IMR-90 (cell line): ENCODE results near the gene CCL28. TPM values are rescaled to one million over a fixed set of nuclear protein-coding genes. Genes with fewer than 3 reads are reported as not detected.

ENCODE experiments used
- ATAC-seq: fragments of 200-7000 bp; cut with Tn5 transposase; 2 replicates; pipeline ENCODE4 v1.9.1; 2020; ENCODE audit warnings: low read depth, mild to moderate bottlenecking, moderate library complexity
- BruUV-seq: library from RNA; stranded (reverse); fragments of 400-500 nt; replicated peaks from 2 replicates; lab custom pipeline; 2021; lab: Mats Ljungman, UMichigan
- CTCF ChIA-PET: fragments of 300-600 bp; formaldehyde crosslinking; extraction: SDS; loops from one replicate; lab custom pipeline; 2021; ENCODE audit warnings: antibody characterized with exemption; lab: Yijun Ruan, JAX
- POLR2A ChIA-PET: fragments of 300-600 bp; sonication (Branson Sonifier 250); formaldehyde crosslinking; loops from one replicate; lab custom pipeline; 2022; ENCODE audit warnings: antibody characterized with exemption; ENCODE audit not compliant: unreplicated experiment; lab: Charles Lee
- DNase-seq: peaks from one replicate; pipeline ENCODE4 v3.0.0; 2013
- H2AFZ ChIP-seq: replicated peaks from 2 replicates; pipeline ENCODE3; 2013; ENCODE audit warnings: low read length, mild to moderate bottlenecking; ENCODE audit not compliant: poor library complexity
- H2AK5ac ChIP-seq: 2 replicates; pipeline ENCODE4 v1.6.1; 2013; ENCODE audit warnings: low read depth, low read length, inconsistent platforms
- H2AK9ac ChIP-seq: replicated peaks from 2 replicates; pipeline ENCODE3; 2013; ENCODE audit warnings: mild to moderate bottlenecking, low read depth, low read length, moderate library complexity; ENCODE audit not compliant: poor library complexity
- H2BK120ac ChIP-seq: 2 replicates; pipeline ENCODE4 v1.6.1; 2013; ENCODE audit warnings: low read depth, low read length, inconsistent platforms
- H2BK15ac ChIP-seq: 3 replicates; pipeline ENCODE4 v1.6.1; 2013; ENCODE audit warnings: low read depth, low read length, inconsistent platforms
- H2BK20ac ChIP-seq: 2 replicates; pipeline ENCODE4 v1.6.1; 2013; ENCODE audit warnings: low read depth, mild to moderate bottlenecking, inconsistent platforms, low read length, moderate library complexity
- H2BK5ac ChIP-seq: 2 replicates; pipeline ENCODE4 v1.6.1; 2013; ENCODE audit warnings: mild to moderate bottlenecking, low read depth, low read length, inconsistent platforms; ENCODE audit not compliant: poor library complexity, severe bottlenecking
- H3K14ac ChIP-seq: replicated peaks from 2 replicates; pipeline ENCODE4 v1.6.1; 2013; ENCODE audit warnings: low read depth, low read length, inconsistent platforms
- H3K18ac ChIP-seq: 2 replicates; pipeline ENCODE4 v1.6.1; 2013; ENCODE audit warnings: low read depth, low read length, control low read depth
- H3K23ac ChIP-seq: 2 replicates; pipeline ENCODE4 v1.6.1; 2013; ENCODE audit warnings: low read depth, low read length, inconsistent platforms
- H3K27ac ChIP-seq: 2 replicates; pipeline ENCODE4 v1.5.1; 2013; ENCODE audit warnings: mild to moderate bottlenecking, control low read depth, low read length; ENCODE audit not compliant: insufficient read depth
- H3K27me3 ChIP-seq: 2 replicates; pipeline ENCODE4 v1.6.1; 2013; ENCODE audit warnings: low read length; ENCODE audit not compliant: control insufficient read depth, insufficient read depth
- H3K36me3 ChIP-seq: 2 replicates; pipeline ENCODE4 v1.6.1; 2013; ENCODE audit warnings: low read length, mixed read lengths; ENCODE audit not compliant: control insufficient read depth, insufficient read depth
- H3K4ac ChIP-seq: 2 replicates; pipeline ENCODE4 v1.6.1; 2013; ENCODE audit warnings: low read depth, low read length, inconsistent platforms
- H3K4me1 ChIP-seq: 2 replicates; pipeline ENCODE4 v1.6.1; 2013; ENCODE audit warnings: low read length, mixed read lengths; ENCODE audit not compliant: control insufficient read depth, insufficient read depth
- H3K4me2 ChIP-seq: 2 replicates; pipeline ENCODE4 v1.6.1; 2013; ENCODE audit warnings: low read depth, mild to moderate bottlenecking, control low read depth, low read length, moderate library complexity
- H3K4me3 ChIP-seq: 2 replicates; pipeline ENCODE4 v1.5.1; 2013; ENCODE audit warnings: low read depth, mild to moderate bottlenecking, control low read depth, low read length, moderate library complexity; ENCODE audit not compliant: insufficient read depth
- H3K56ac ChIP-seq: 2 replicates; pipeline ENCODE4 v1.6.1; 2013; ENCODE audit warnings: low read length, inconsistent platforms; ENCODE audit not compliant: insufficient read depth; ENCODE audit errors: extremely low read depth
- H3K79me1 ChIP-seq, 2 experiments: 2 replicates each; pipeline ENCODE4 v1.6.1; 2013; ENCODE audit warnings: low read length in 2 of 2, inconsistent platforms in 1 of 2, low read depth in 1 of 2
- H3K9ac ChIP-seq: 2 replicates; pipeline ENCODE4 v1.6.1; 2013; ENCODE audit warnings: low read depth, low read length, control low read depth
- H3K9me1 ChIP-seq: 2 replicates; pipeline ENCODE4 v1.6.1; 2013; ENCODE audit warnings: low read length, inconsistent platforms; ENCODE audit not compliant: insufficient read depth
- H3K9me3 ChIP-seq: 2 replicates; pipeline ENCODE4 v1.6.1; 2013; ENCODE audit warnings: low read length; ENCODE audit not compliant: control insufficient read depth, insufficient read depth
- H4K20me1 ChIP-seq: 2 replicates; pipeline ENCODE4 v1.6.1; 2013; ENCODE audit warnings: low read length, inconsistent platforms; ENCODE audit not compliant: insufficient read depth
- H4K5ac ChIP-seq: 2 replicates; pipeline ENCODE4 v1.6.1; 2013; ENCODE audit warnings: mild to moderate bottlenecking, low read depth, low read length, control low read depth
- H4K8ac ChIP-seq, 2 experiments: 2 replicates each; pipeline ENCODE4 v1.6.1; 2013; ENCODE audit warnings: low read depth in 2 of 2, low read length in 2 of 2, control low read depth in 1 of 2, inconsistent platforms in 1 of 2
- H4K91ac ChIP-seq: 2 replicates; pipeline ENCODE4 v1.6.1; 2013; ENCODE audit warnings: low read depth, low read length, inconsistent platforms; ENCODE audit not compliant: insufficient read depth
- CEBPB ChIP-seq: IDR thresholded peaks from 2 replicates; pipeline ENCODE4 v1.6.1; 2012; ENCODE audit warnings: low read depth, low read length, improper control_type of control experiment
- FOS ChIP-seq: fragments of 150-350 bp; IDR thresholded peaks from 2 replicates; pipeline ENCODE4 v1.6.1; 2016; ENCODE audit warnings: low read depth, low read length
- WGBS, 2 experiments: methylation state at CpG; one replicate each; pipeline versions ENCODE4 v1.1.5 to v1.1.7; 2013; ENCODE audit warnings: missing lambda C conversion rate in 2 of 2; ENCODE audit not compliant: insufficient read length in 1 of 2; ENCODE audit errors: extremely low coverage in 2 of 2; 5-methylcytosine and 5-hydroxymethylcytosine counted together
- dilution Hi-C: fragments of 300-500 bp; cut with HindIII; formaldehyde crosslinking; loops from one replicate; pipeline ENCODE4 v1.14.3; 2018; ENCODE audit warnings: low sequenced_read_pairs; ENCODE audit not compliant: unreplicated experiment
- in situ Hi-C: fragments of 300-500 bp; cut with MboI; formaldehyde crosslinking; loops from 3 replicates; pipeline ENCODE4 v1.14.3; 2019; ENCODE audit warnings: low sequenced_read_pairs, inconsistent platforms, mixed read lengths
- intact Hi-C: fragments of 100-400 bp; cut with micrococcal nuclease; formaldehyde crosslinking; loops from 2 replicates; pipeline ENCODE4 v1.10.0; 2022
- polyA plus RNA-seq, 3 experiments: library from polyadenylated mRNA; depleted of rRNA; stranded (reverse); fragments of >200 nt; gene quantifications; 2 replicates each; pipeline ENCODE4 v1.2.3, GENCODE V29; 2012; ENCODE audit warnings: low replicate concordance in 1 of 3
- total RNA-seq: library from RNA; depleted of rRNA; stranded (reverse); fragments of >200 nt; gene quantifications from 2 replicates; pipeline ENCODE4 v1.2.3, GENCODE V29; 2012

Gene CCL28
- total and polyA plus RNA-seq, 2 of the 4 experiments (the other 2 are of a cell fraction) = under 0.01 to 0.02 TPM

- POLR2A ChIA-PET = no interaction called here
- no peaks in the 10 kb centered on the region for H3K9me3 ChIP-seq
- H4K5ac ChIP-seq = no peak overlapping the region
- H3K14ac ChIP-seq = no peak overlapping the region
- no peak overlapping the region for H2AK5ac ChIP-seq
- no peaks in the 10 kb centered on the region for H4K20me1 ChIP-seq
- H3K4me3 ChIP-seq = no peak overlapping the region
- no peaks in the 10 kb centered on the region for H3K27me3 ChIP-seq
- H3K27ac ChIP-seq = no peak overlapping the region
- no peak overlapping the region for H3K4ac ChIP-seq
- no peak overlapping the region for H2BK5ac ChIP-seq
- TF ChIP-seq FOS = no peak
- peak; percentile 82 for TF ChIP-seq CEBPB
- no peaks in the 10 kb centered on the region for H3K36me3 ChIP-seq
- H2AFZ ChIP-seq = no peak overlapping the region
- in situ Hi-C loops (no loop called here), dilution Hi-C loops (no loop called here), intact Hi-C loops (no loop called here)
- H3K18ac ChIP-seq = no peak overlapping the region
- no peak overlapping the region for H2BK120ac ChIP-seq
- H3K9ac ChIP-seq = no peak overlapping the region
- 0% methylated on average over 1 of the region's 3 CpGs; no CpG with 5 or more reads in 1 of the 2 experiments for WGBS, 2 experiments
- no TSS peak for BruUV-seq
- no peak overlapping the region for H2BK20ac ChIP-seq
- H4K91ac ChIP-seq = no peak overlapping the region
- H4K8ac ChIP-seq = no peak overlapping the region
- no peak overlapping the region for H2BK15ac ChIP-seq
- no peak overlapping the region for H3K4me2 ChIP-seq
- H3K79me1 ChIP-seq = no peaks in the 10 kb centered on the region
- no peak overlapping the region for H3K56ac ChIP-seq
- ATAC-seq (peak; percentile 71), DNase-seq (peak; percentile 52)
- H2AK9ac ChIP-seq = no peak overlapping the region
- CTCF ChIA-PET = no interaction called here
- H3K9me1 ChIP-seq = peaks cover 12% of the 10 kb centered on the region; the same call in 1 of the 2 replicates
- peaks cover 3% of the 10 kb centered on the region for H3K4me1 ChIP-seq
- H3K23ac ChIP-seq = no peak overlapping the region
Observed at GRCh38 chr5:43432486-43433375, 20.5 kb upstream of the CCL28 start.
